IPS-15b (cell line): ENCODE results near the gene AQP2.

Experiments
- H3K27me3 ChIP-seq: one replicate; pipeline ENCODE4 v1.6.1; 2013; ENCODE audit warnings: low read length; ENCODE audit not compliant: control insufficient read depth, insufficient read depth
- H3K36me3 ChIP-seq: one replicate; pipeline ENCODE4 v1.6.1; 2013; ENCODE audit warnings: low read length; ENCODE audit not compliant: control insufficient read depth, insufficient read depth
- H3K4me1 ChIP-seq: one replicate; pipeline ENCODE4 v1.6.1; 2013; ENCODE audit warnings: mild to moderate bottlenecking, low read length; ENCODE audit not compliant: control insufficient read depth, insufficient read depth
- H3K4me3 ChIP-seq: one replicate; pipeline ENCODE4 v1.5.1; 2013; ENCODE audit warnings: low read depth, low read length
- H3K9ac ChIP-seq: one replicate; pipeline ENCODE4 v1.6.1; 2013; ENCODE audit warnings: low read depth, mild to moderate bottlenecking, low read length
- H3K9me3 ChIP-seq: one replicate; pipeline ENCODE4 v1.6.1; 2013; ENCODE audit warnings: mild to moderate bottlenecking, low read length; ENCODE audit not compliant: control insufficient read depth, insufficient read depth

Gene AQP2

DNA sequence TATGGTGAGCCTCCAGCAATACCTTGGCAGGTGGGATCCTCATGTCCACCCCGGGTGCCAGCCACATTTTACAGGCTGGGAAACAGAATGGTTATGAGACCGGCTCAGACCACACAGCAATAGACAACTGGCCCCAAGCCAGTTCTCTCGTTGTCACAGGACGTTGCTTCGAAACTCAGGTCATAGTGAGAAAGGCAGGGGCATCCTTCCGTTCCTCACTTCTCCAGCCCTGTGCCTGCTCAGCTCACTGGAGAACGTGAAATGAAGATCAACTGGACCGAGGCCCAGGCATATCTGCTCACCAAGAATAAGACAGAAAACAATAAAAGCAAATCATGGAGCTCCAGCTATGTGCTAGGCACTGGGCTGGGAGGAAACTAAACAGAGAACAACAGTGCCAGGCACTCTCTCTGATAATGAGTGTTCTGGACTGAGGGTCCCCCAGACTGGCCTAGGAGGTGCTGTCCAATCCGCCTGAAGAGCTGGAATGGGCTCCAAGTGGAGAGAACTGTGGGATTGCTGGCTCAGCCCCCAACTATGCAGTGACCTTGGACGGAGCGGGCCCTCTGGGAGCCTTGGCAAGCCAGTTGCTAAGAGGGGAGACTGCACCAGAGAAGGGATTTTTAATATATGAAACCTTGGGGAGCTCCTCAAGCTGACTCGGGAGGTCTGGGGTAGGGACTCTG is 28.0 kb upstream of the AQP2 start:
- Histone ChIP-seq H3K4me3 (no peak overlapping the region), H3K9me3 (no peaks in the 10 kb centered on the region), H3K27me3 (no peaks in the 10 kb centered on the region), H3K9ac (no peak overlapping the region), H3K36me3 (no peaks in the 10 kb centered on the region), H3K4me1 (no peaks in the 10 kb centered on the region)

DNA sequence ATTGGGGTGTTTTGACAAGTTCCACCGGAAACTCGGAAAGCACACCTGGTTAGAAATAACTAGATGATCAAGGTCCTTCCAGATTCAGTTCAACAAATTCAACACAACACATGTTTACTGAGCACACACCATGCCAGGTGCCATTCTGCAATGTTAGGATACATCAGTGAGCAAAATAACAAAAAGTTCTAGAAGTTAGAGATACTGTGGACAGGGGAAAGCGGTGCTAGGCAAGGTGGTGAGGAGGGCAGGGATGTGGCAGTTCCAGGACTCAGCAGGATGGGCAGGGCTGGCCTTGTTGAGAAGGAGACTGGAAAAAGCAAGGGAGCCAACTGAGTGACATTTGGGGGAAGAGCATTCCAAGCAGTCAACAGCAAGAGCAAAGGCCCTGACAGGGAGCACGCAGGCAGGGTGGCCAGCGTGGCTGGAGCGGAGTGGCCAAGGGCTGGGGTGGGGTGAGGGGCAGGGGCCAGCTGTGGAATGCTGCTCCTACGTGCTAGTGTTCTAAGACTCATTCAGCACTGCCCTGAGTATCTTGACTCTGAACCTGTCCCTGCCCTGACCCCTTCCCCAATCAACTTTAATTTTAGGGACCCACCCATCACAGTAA is 27.4 kb upstream of the AQP2 start:
- Histone ChIP-seq H3K36me3 (no peaks in the 10 kb centered on the region), H3K9me3 (no peaks in the 10 kb centered on the region), H3K9ac (no peak overlapping the region), H3K4me1 (no peaks in the 10 kb centered on the region), H3K27me3 (no peaks in the 10 kb centered on the region), H3K4me3 (no peak overlapping the region)

DNA sequence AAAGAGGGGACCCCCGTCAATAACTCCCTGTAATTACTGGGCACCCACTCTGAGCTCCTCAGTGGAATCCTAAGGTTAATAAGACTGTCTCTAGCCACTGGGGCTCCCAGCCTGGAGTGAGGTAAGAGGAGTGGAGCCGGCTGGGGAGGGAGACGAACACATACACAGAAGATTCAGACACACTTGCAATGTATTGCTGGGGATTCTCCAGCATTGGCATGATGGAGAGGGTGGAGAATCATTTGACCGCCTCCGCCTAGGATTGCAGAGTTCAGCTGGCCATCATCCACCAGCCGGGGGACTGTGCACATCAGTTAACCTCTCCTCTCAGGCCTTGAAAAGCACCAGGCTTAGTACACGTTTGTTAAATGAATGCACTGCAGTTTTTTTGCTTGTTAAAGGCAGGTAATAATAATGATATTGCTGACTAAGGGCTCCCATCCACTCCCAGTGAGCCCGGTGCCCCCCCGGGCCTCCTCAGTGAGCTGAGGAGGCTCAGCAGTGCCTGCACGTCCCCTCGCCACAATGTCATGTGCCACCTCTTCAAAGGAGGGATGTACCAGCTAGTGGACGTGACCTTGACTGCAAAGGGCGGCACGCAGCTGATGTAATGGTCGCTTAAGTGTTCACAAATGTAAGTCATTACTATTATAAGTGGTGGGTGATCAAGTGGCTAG is 26.5 kb upstream of the AQP2 start:
- no peaks in the 10 kb centered on the region for H3K9me3 ChIP-seq
- H3K9ac ChIP-seq = no peak overlapping the region
- H3K4me1 ChIP-seq = no peaks in the 10 kb centered on the region
- H3K36me3 ChIP-seq = no peaks in the 10 kb centered on the region
- H3K27me3 ChIP-seq = no peaks in the 10 kb centered on the region
- no peak overlapping the region for H3K4me3 ChIP-seq

DNA sequence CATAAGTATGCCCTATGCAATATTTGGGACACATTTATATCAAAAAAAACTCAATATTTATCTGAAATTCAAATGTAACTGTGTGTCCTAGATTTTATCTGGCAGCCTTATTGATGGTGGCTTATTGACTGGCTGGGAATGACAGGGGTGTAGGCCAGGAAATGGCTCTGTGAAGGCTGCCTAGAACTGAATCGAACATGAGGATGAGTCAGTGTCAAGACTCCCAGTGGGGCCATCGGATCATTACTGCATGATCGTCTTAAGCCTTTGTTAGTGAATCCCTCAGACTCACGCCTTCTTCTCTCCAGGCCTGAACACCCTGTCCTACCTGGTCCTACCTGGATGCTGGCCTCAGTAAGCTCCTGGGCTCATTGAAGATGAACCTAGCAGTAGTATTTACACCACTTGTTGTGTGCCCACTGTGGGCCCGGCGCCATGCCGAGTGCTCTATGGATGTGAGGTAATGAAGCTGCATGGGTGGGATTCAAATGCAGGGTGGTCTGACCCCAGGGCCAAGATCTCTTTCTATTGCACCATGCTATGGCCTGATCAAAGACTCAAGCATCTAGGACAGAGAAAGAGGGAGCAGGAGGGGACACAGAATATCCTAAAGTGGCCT is 25.8 kb upstream of the AQP2 start:
- Histone ChIP-seq H3K4me1 (no peaks in the 10 kb centered on the region), H3K36me3 (no peaks in the 10 kb centered on the region), H3K4me3 (no peak overlapping the region), H3K9ac (no peak overlapping the region), H3K27me3 (no peaks in the 10 kb centered on the region), H3K9me3 (no peaks in the 10 kb centered on the region)

DNA sequence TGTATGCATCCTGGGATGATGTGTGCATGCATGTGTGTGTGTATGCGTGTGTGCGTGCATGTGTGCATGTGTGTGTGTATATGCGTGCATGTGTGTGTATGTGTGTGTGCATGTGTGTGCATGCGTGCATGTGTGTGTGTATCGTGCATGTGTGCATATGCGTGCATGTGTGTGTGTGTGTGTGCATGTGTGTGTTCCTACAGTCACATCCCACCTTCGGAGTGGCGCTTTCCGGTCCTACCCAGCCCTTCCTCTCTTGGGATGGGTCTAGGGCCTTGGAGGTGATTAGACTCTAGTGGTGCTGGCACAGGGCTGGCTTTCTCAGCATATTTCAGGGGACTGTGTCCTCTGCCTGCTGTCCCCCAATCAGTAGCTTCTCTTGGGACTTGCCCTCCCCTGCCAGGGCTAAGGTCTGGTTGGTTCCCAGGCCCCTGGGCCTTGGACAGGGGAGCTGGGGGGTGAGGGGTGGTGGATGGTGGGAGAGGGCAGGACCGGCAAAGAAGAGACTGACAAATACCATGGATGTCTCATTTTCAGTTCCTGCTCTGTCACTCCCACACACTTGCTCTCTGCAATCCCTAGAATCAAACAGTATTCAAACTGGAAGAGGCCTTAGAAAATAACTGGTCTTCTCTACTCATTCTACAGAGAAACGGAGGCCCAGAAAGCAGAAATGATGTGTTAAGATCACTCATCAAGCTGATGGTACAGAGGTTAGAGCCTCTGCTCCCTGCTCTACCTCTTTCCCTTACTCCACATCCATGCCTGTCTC is 24.9 kb upstream of the AQP2 start:
- H3K4me3 ChIP-seq = no peak overlapping the region
- no peaks in the 10 kb centered on the region for H3K9me3 ChIP-seq
- H3K27me3 ChIP-seq = no peaks in the 10 kb centered on the region
- no peak overlapping the region for H3K9ac ChIP-seq
- no peaks in the 10 kb centered on the region for H3K4me1 ChIP-seq
- H3K36me3 ChIP-seq = no peaks in the 10 kb centered on the region

DNA sequence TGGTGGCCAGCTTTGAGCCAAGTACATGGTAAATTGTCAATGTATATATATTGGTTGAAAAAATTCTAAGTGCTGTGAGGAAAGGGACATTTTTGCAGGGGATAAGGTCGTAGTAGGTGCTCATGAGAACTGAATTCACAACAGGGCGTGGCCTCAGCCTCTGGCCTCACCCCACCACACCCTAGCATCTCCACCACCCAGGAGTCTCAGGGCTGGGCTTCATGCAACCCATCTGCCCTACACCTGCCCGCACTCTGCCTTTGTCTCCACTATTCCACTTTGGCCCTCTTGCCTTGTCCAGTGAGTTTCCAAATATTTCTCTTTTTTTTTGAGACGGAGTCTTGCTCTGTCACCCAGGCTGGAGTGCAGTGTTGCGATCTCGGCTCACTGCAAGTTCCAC is 22.1 kb upstream of the AQP2 start:
- Histone ChIP-seq H3K4me1 (no peaks in the 10 kb centered on the region), H3K9me3 (no peaks in the 10 kb centered on the region), H3K9ac (no peak overlapping the region), H3K36me3 (no peaks in the 10 kb centered on the region), H3K27me3 (no peaks in the 10 kb centered on the region), H3K4me3 (no peak overlapping the region)

DNA sequence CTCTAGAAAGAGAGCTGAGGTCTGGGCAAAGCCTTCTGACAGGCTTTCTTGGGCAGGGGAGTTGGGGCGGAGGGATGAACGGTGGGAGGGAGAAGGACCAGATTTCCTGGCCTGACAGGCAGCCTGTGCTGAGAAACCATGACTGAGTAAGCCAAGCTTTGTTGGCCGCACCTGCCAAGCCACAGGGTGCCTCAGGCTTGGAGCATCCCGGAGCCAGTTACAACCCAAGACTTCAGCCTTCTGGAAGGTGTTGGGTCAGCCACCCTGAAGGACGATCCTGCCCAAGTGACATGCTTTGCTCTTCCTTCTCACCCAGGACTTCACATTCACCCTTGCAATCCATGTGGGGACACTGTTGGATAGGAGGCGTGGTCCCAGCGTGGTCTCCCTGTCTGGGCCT is 21.0 kb upstream of the AQP2 start:
- no peak overlapping the region for H3K4me3 ChIP-seq
- H3K4me1 ChIP-seq = no peaks in the 10 kb centered on the region
- H3K9me3 ChIP-seq = no peaks in the 10 kb centered on the region
- H3K36me3 ChIP-seq = no peaks in the 10 kb centered on the region
- no peak overlapping the region for H3K9ac ChIP-seq
- no peaks in the 10 kb centered on the region for H3K27me3 ChIP-seq

DNA sequence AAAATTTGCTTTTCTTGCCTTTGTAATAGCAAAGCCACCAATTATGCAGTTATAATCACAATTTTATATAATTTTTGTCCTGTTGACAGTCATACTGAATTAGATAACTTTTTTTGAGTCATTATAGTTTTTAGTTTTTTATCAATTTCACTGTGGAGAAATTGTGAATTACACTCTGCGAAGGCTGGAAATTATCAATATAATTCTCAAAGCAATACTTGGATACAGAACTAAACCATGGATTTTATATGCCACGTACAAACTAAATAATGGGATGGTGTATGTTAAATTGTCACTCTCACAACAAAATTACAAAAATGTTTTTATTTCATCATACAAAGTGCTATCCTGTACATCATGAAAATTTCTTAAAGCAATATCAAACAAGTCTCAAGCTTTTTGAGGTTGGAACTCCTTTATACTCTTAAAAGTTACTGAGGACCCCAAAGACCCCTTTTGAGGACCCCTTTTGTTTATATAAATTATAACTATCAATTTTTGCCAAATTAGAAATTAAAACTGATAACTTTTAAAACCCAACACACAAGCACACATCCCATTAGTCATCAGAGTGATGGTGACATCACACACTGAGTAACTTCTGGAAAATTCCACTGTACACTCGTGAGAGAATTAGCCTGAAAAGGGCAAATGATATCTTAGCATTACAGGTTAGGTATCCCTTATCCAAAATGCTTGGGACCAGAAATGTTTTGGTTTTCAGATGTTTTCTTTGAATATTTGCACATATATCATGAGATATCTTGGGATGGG is 19.8 kb upstream of the AQP2 start:
- Histone ChIP-seq H3K4me1 (no peaks in the 10 kb centered on the region), H3K27me3 (no peaks in the 10 kb centered on the region), H3K4me3 (no peak overlapping the region), H3K36me3 (no peaks in the 10 kb centered on the region), H3K9ac (no peak overlapping the region), H3K9me3 (no peaks in the 10 kb centered on the region)

DNA sequence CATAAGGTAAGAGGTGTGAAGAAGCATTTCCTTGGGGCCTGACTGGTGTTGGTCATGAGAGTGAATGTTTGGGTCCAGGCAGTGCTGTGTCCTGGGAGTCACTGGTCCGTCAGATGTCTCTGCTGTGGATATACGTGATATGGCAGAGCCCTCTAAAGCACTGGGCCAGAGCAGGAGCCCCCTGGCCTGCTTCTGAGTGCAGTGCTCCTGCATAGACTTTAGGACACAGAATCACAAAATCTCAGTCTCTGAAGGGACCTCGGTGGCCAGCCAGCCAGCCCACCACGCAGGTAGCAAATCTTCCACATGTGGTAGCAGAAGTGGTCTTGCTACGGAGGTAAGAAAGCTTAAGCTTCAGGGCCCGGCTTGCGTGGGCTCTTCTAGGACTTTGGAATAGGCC is 18.5 kb upstream of the AQP2 start:
- H3K4me3 ChIP-seq = no peak overlapping the region
- H3K36me3 ChIP-seq = no peaks in the 10 kb centered on the region
- no peaks in the 10 kb centered on the region for H3K9me3 ChIP-seq
- H3K4me1 ChIP-seq = no peaks in the 10 kb centered on the region
- no peaks in the 10 kb centered on the region for H3K27me3 ChIP-seq
- H3K9ac ChIP-seq = no peak overlapping the region

DNA sequence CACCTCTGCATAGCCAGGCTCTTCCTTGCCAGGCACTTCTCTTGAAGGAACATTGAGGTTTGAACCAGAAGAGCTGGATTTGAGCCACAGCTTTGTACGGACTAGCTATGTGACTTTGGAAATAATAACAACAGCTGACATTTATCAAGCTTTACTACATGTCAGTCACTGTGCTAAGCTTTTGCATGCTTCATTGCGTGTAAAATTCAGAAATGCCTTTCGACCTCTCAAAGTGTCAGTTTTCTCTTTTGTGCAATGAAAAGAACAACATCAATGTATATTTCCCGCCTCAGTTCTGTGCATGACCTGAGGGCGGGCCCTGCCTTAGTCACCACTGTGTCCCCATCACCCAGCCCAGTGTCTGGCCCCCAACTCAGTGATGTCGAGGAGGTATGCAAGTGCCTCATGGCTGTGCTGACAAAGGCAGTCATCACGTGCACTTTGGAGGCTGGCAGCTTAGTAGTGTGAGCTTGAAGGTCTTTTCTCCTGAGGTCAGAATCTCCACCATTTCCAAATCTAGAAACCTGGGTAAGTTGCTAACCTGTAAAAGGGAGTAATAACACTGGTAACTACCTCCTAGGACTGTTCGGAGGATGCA is 17.9 kb upstream of the AQP2 start:
- Histone ChIP-seq H3K27me3 (no peaks in the 10 kb centered on the region), H3K9ac (no peak overlapping the region), H3K4me3 (no peak overlapping the region), H3K4me1 (no peaks in the 10 kb centered on the region), H3K9me3 (no peaks in the 10 kb centered on the region), H3K36me3 (no peaks in the 10 kb centered on the region)

DNA sequence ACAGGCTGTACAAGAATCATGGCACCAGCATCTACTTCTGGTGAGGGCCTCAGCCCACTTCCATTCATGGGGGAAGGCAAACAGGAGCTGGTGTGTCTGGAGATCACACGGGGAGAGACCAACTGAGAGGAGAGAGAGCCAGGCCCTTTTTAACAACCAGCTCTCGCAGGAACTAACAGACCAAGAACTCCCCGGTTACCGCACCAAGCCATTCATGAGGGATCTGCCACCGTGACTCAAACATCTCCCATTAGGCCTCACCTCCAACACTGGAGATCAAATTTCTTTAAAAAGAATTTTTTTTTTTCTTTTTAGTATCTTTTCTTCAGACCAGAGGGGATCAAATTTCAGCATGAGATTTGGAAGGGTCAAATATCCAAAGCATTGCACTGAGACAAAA is 16.7 kb upstream of the AQP2 start:
- Histone ChIP-seq H3K27me3 (no peaks in the 10 kb centered on the region), H3K4me1 (no peaks in the 10 kb centered on the region), H3K4me3 (no peak overlapping the region), H3K36me3 (no peaks in the 10 kb centered on the region), H3K9ac (no peak overlapping the region), H3K9me3 (no peaks in the 10 kb centered on the region)
